PC-9 (cell line): Measurements from ENCODE around the gene GH2.
"Not testable (repeated sequence)": the region's sequence is repeated elsewhere in the genome, so short reads cannot be mapped to it uniquely, and the experiment has no call there.

Experiments used
- EZH2 ChIP-seq: fragments of 200-600 bp; sonication (generic); IDR thresholded peaks from 2 replicates; pipeline ENCODE4 v1.8.0; 2017; ENCODE audit warnings: antibody characterized with exemption, low read depth
- TF ChIP-seq, protein P1 (sequence below): fragments of 200-600 bp; sonication (generic); conservative IDR thresholded peaks from 2 replicates; pipeline ENCODE4 v1.6.1; 2017; ENCODE audit warnings: mixed run types, antibody characterized with exemption, mild to moderate bottlenecking, moderate library complexity

DNA sequence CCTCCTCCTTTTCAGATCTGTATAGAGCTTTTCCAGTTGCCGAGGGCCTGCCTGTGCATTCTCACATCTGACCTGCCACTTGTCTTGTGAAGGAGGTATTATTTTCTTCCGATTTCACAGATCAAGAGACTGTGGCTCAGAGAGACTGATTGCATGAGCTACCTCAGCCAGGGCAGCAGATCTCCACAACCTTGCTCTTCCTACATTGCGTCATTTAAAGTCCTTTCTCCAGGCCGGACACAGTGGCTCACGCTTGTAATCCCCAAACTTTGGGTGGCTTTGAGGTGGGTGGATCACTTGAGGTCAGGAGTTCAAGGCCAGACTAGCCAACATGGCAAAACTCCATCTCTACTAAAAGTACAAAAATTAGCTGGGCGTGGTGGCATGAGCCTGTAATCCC lies 38.3 kb upstream of the GH2 start:
- TF ChIP-seq, protein P1, sequence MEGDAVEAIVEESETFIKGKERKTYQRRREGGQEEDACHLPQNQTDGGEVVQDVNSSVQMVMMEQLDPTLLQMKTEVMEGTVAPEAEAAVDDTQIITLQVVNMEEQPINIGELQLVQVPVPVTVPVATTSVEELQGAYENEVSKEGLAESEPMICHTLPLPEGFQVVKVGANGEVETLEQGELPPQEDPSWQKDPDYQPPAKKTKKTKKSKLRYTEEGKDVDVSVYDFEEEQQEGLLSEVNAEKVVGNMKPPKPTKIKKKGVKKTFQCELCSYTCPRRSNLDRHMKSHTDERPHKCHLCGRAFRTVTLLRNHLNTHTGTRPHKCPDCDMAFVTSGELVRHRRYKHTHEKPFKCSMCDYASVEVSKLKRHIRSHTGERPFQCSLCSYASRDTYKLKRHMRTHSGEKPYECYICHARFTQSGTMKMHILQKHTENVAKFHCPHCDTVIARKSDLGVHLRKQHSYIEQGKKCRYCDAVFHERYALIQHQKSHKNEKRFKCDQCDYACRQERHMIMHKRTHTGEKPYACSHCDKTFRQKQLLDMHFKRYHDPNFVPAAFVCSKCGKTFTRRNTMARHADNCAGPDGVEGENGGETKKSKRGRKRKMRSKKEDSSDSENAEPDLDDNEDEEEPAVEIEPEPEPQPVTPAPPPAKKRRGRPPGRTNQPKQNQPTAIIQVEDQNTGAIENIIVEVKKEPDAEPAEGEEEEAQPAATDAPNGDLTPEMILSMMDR: not testable (repeated sequence)
- TF ChIP-seq EZH2: not testable (repeated sequence)
